HG03139 (cell line): Measurements from ENCODE around the gene PTPN1.
"Not testable (repeated sequence)": the region's sequence is repeated elsewhere in the genome, so short reads cannot be mapped to it uniquely, and the experiment has no call there.

Experiments used
- ATAC-seq: cut with Tn5 transposase; IDR thresholded peaks from one replicate; pipeline ENCODE4 v1.9.1; 2021; ENCODE audit not compliant: unreplicated experiment

The PTPN1 gene

GRCh38 chr20:50478162-50478990, 31.8 kb upstream of the PTPN1 start:
- ATAC-seq, result no peak

- no peak for ATAC-seq
These were observed 28.4 kb upstream of the PTPN1 start for GRCh38 chr20:50481741-50482140.

GRCh38 chr20:50482396-50482981, 27.7 kb upstream of the PTPN1 start:
- no peak for ATAC-seq

GRCh38 chr20:50484271-50484976, 25.8 kb upstream of the PTPN1 start:
- ATAC-seq, result no peak

GRCh38 chr20:50487397-50487796, 22.8 kb upstream of the PTPN1 start:
- no peak for ATAC-seq

GRCh38 chr20:50488236-50488806, 21.9 kb upstream of the PTPN1 start:
- ATAC-seq, result no peak

GRCh38 chr20:50491168-50491567, 19.0 kb upstream of the PTPN1 start:
- ATAC-seq, result no peak

- no peak for ATAC-seq
These were observed 18.1 kb upstream of the PTPN1 start for GRCh38 chr20:50491926-50492634.

- ATAC-seq, result no peak
These were observed 16.3 kb upstream of the PTPN1 start for GRCh38 chr20:50493881-50494253.

GRCh38 chr20:50494428-50494827, 15.8 kb upstream of the PTPN1 start:
- no peak for ATAC-seq

- no peak for ATAC-seq
These were observed 13.3 kb upstream of the PTPN1 start for GRCh38 chr20:50496773-50497385.

- ATAC-seq, result no peak
These were observed 12.0 kb upstream of the PTPN1 start for GRCh38 chr20:50498071-50498776.

- no peak for ATAC-seq
These were observed 10.2 kb upstream of the PTPN1 start for GRCh38 chr20:50499938-50500337.

- no peak for ATAC-seq
These were observed 8.0 kb upstream of the PTPN1 start for GRCh38 chr20:50501972-50502745.

- no peak for ATAC-seq
These were observed 5.9 kb upstream of the PTPN1 start for GRCh38 chr20:50504231-50504823.

- ATAC-seq, result no peak
These were observed 4.0 kb upstream of the PTPN1 start for GRCh38 chr20:50506270-50506579.

GRCh38 chr20:50507745-50508144, 2.4 kb upstream of the PTPN1 start:
- not testable (repeated sequence) for ATAC-seq

GRCh38 chr20:50508171-50508755, 1.9 kb upstream of the PTPN1 start:
- no peak for ATAC-seq
